ENCODE data around the gene KIF23.

- TF ChIP-seq EZH2phosphoT487 (conservative IDR thresholded peaks at IDR 0.05; ENCODE audit: low read length) (no peak), CTCF (IDR thresholded peaks at IDR 0.05; ENCODE audit: insufficient read depth, low read length, poor library complexity, severe bottlenecking) (no peak)
These were observed 18.2 kb upstream of the KIF23 start for GRCh38 chr15:69395991-69396390.

All from SU-DHL-6 (cell line).